Epithelial cell of esophagus (primary cell): ENCODE results near the gene PSMB3.

Source experiments
- DNase-seq: peaks from one replicate; pipeline ENCODE4 v3.0.0; 2010; ENCODE audit warnings: low read depth
- H3K4me3 ChIP-seq: 2 replicates; pipeline ENCODE4 v1.5.1; 2011; ENCODE audit warnings: mild to moderate bottlenecking, low read length, control low read depth
- CTCF ChIP-seq: IDR thresholded peaks from 2 replicates; pipeline ENCODE4 v1.5.1; 2011; ENCODE audit warnings: low read depth, mild to moderate bottlenecking, low read length, control low read depth, inconsistent platforms; ENCODE audit not compliant: insufficient read depth; ENCODE audit errors: missing control alignments

PSMB3 gene

GRCh38 chr17:38711792-38712571 is 40.6 kb upstream of the PSMB3 start:
- DNase-seq, result no peak
- no peak for TF ChIP-seq CTCF
- no peak overlapping the region for H3K4me3 ChIP-seq

GRCh38 chr17:38712593-38712992 is 39.9 kb upstream of the PSMB3 start:
- no peak for DNase-seq
- TF ChIP-seq CTCF, result no peak
- H3K4me3 ChIP-seq, result no peak overlapping the region

GRCh38 chr17:38713456-38714075 is 39.0 kb upstream of the PSMB3 start:
- no peak for DNase-seq
- H3K4me3 ChIP-seq, result no peak overlapping the region
- no peak for TF ChIP-seq CTCF

GRCh38 chr17:38715216-38715943 is 37.2 kb upstream of the PSMB3 start:
- TF ChIP-seq CTCF, result no peak
- DNase-seq, result no peak
- no peak overlapping the region for H3K4me3 ChIP-seq

- no peak for DNase-seq
- no peak for TF ChIP-seq CTCF
- no peak overlapping the region for H3K4me3 ChIP-seq
Measured at GRCh38 chr17:38716368-38717005, 36.1 kb upstream of the PSMB3 start.

GRCh38 chr17:38717139-38717745 is 35.3 kb upstream of the PSMB3 start:
- H3K4me3 ChIP-seq, result no peak overlapping the region
- DNase-seq, result no peak
- TF ChIP-seq CTCF, result no peak
